Fibroblast of gingiva (primary cell): ENCODE measurements around the gene SMYD3.

ENCODE experiments used
- DNase-seq: peaks from one replicate; pipeline ENCODE4 v3.0.0-alpha.2; 2011; ENCODE audit warnings: low read depth

The SMYD3 gene

GRCh38 chr1:245903851-245904250, 603.2 kb downstream of the SMYD3 start:
- no peak for DNase-seq

GRCh38 chr1:245901565-245901964, 605.5 kb downstream of the SMYD3 start:
- DNase-seq, result no peak

- no peak for DNase-seq
Measured at GRCh38 chr1:245901037-245901436, 606.0 kb downstream of the SMYD3 start.

DNA sequence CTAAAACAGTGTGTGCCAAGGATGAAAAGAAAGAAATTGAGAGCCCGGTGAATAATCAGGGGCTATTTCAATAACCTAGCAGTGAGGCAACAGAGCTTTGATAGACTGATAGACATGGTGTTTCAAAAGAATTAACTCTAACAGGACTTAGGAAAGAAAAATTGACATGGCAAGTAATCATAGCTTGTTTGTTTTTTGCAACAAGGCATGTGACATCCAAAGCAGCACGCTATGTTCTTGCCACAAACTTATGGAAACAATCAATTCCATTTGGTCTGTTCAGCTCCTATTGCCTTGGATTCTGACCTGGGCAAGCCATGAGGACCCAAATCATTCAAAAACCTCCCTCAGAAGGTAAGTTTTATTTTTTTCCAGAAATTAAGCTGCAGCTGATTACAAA, 608.5 kb downstream of the SMYD3 start:
- peak; percentile 68 for DNase-seq

- no peak for DNase-seq
Measured at GRCh38 chr1:245896258-245896657, 610.8 kb downstream of the SMYD3 start.

DNA sequence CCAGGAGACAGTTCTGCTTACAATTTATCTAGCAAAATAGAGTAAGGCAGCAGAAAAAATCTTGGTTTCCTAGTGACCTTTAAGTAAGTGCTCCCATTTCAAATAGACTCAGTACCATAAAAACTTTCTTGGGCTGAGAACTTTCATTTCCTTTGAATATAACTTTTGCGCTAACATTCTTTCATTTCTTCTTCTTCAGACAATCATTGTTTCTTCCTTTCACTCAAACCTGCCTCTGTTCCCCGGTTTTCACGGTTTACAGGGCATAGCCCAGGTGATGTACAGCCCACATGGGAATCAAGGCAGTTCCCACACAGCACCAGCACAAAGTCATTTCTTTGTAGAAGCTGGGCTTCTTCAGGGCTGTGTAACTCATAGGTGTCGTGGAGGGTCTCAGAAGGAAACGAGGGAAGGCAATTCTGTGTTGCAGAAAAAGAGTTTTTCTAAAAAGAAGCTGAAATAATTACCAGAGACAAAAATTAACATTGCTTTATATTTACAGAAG, 611.6 kb downstream of the SMYD3 start:
- DNase-seq, result no peak

- DNase-seq, result no peak
Measured at GRCh38 chr1:245894843-245895242, 612.2 kb downstream of the SMYD3 start.

GRCh38 chr1:245893025-245893424, 614.1 kb downstream of the SMYD3 start:
- no peak for DNase-seq

GRCh38 chr1:245888809-245889208, 618.3 kb downstream of the SMYD3 start:
- peak; percentile 44 for DNase-seq

DNA sequence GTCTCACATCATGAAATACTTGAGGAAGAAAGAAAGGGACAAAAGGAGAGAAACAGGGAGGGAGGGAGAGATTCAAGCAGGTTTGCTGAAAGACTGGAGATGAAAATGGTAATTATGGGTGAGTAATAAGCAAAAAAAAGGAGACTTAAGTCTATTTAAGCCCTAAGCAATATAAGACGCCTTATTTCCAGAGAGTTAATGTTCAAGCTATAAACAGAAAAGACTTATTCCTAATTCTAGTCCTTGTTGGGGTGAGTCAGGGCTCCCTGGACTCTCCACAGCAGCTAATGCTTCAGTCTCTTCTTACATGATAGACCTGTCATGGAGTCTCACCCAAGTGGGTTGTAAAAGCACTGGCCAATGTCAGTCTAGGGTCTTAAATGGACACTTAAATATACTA, 619.2 kb downstream of the SMYD3 start:
- DNase-seq, result no peak

GRCh38 chr1:245881767-245882391, 625.2 kb downstream of the SMYD3 start:
- no peak for DNase-seq

- DNase-seq, result peak; percentile 85
Measured at GRCh38 chr1:245880754-245881403, 626.2 kb downstream of the SMYD3 start.

GRCh38 chr1:245879091-245879490, 628.0 kb downstream of the SMYD3 start:
- no peak for DNase-seq

DNA sequence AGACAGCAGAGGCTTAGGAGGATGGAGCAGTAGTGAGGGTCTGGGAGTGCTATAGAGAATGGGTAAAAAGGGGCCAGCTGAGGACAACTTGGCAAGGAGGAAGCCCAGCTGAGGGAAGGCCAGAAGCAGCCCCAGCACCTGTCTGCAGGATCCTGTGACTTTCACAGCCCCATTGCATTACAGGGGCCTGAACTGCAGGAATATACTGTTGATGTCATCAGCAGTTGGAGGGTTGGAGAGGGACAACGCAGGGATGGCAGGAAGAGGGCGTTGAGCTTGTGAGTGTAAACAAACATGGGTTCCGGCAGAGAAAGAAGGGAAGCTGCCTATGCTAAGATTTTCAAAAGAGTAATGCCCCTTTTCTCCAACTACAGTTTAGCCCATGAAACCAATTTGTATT, 628.5 kb downstream of the SMYD3 start:
- no peak for DNase-seq

GRCh38 chr1:245877976-245878375, 629.1 kb downstream of the SMYD3 start:
- DNase-seq, result no peak

- no peak for DNase-seq
Measured at GRCh38 chr1:245876586-245876985, 630.5 kb downstream of the SMYD3 start.

DNA sequence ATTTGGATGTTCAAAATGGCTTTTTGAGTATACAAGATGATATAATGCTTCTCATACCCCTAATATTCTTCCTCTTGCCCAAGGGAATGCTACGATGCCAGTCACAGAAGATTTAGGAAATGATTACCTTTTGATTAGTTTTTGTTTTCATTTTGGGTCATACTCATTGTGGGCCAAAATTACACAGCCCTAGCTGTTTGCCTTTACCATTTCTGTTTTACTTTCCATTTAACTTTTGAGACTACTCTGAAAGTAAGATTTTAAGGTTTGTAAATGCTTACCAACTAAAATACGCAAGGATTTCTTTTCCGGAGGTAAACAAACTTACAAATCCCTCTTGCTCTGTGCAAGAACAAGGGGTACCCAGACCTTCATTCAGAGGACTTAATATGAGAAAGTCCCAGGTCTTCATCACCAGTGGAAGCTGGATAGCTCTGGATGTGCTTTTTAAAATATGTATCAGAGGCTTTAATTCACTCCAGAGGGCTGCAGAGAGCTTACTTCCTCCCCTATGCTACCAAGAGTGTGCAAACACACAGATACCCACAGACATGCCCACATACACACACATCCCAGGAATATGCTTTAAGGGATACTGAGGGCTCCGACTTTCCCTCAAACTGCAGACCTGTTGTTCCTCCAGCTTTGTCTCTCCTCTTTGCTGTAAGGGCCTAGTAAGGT, 631.4 kb downstream of the SMYD3 start:
- no peak for DNase-seq

GRCh38 chr1:245874942-245875580, 632.0 kb downstream of the SMYD3 start:
- peak; percentile 82 for DNase-seq

GRCh38 chr1:245873883-245874671, 633.0 kb downstream of the SMYD3 start:
- DNase-seq, result no peak

- no peak for DNase-seq
Measured at GRCh38 chr1:245873068-245873467, 634.0 kb downstream of the SMYD3 start.

DNA sequence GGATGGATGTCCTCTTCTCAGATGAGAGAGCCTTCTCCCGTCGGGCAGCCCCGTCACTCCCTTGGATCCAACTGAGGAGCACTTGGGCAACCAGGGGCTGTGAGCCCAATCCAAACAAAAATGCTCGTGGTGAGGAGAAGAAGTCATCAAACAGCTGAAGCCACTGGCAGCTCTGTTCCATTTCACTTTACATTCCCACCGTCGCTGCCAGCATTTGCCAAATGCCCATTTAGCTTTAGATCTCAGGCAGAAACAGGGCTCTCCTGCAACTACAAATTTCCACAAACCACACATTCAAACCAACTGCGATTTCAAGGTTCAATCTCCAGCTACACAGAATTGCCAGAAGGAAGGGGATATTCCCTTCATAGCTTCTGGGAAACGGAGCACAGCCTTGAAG, 634.6 kb downstream of the SMYD3 start:
- DNase-seq, result no peak

DNA sequence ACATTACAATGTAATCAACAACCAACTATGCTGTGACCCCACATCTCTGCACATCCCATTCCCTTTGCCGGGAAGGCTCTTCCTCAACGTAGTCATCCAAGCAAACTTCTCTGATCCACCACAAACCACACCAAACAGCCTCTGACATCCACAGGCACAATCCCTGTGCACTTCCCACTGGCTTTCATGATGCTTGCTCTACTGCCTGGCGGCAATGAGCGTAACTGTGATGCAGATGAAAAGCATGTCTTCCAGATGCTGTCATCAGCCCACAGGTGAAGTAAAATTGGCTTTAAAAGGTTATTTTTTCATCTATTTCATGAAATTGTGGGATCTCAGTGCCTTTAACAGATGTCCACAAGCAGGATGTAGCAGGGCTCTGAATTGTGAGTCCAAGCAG, 635.2 kb downstream of the SMYD3 start:
- no peak for DNase-seq
